NCI-H1048 (cell line): ENCODE results near the gene DAP.
"Not testable (repeated sequence)": the region's sequence is repeated elsewhere in the genome, so short reads cannot be mapped to it uniquely, and the experiment has no call there.

ENCODE experiments used
- DNase-seq: peaks from one replicate; lab custom pipeline; 2025; lab: John Stamatoyannopoulos, UW

The DAP gene

GRCh38 chr5:10631316-10631996, 129.6 kb downstream of the DAP start:
- DNase-seq = no peak

GRCh38 chr5:10630744-10631143, 130.3 kb downstream of the DAP start:
- not testable (repeated sequence) for DNase-seq

DNA sequence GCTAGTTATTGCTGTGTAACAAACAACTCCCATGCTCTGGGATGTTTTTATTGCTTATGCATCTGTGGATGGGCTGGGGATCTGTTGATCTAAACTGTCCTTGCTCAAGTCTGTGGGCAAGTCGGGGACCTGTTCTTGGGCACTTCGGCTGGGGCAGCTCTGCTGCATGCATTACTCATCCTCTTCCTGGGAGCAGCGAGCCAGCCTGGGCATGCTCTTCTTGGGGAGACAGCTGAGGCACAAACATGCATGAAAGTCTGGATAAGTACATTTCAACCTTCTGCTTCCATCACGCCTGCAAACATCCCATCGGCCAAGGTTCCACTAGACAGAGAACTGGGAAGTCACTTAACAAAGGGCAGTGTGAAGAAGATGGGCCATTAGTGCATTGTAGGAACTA, 130.9 kb downstream of the DAP start:
- DNase-seq = no peak

DNA sequence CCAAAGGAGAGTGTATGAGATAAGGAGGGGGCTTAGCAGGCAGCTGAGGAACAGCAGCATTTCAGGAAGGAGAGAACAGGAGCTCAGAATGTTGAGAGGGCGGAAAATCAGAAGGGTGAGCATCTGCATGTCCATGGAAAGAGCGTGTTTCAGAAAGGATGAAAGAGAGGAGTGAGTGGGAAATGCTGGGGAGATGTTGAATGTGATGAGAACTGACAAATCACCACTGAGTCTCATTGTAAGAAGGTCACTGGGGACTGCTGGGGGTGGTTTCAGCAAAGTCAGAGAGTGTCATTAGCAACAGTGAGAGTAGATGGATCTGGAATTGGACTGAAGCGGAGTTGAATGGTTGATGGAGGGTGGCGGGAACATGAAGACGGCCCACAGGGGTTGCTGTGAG, 131.4 kb downstream of the DAP start:
- no peak for DNase-seq
